Vagina (tissue), 2 donors: ENCODE measurements around the gene ALX3. TPM values are rescaled to one million over a fixed set of nuclear protein-coding genes. Genes with fewer than 3 reads are reported as not detected.

Experiments used
- DNase-seq, 2 donors: peaks; one replicate each; pipeline ENCODE4 v3.0.0-alpha.2; 2017; ENCODE audit errors: extremely low spot score in 2 of 2
- H3K27ac ChIP-seq: fragments of 200-600 bp; sonication (generic); one replicate; pipeline ENCODE4 v1.5.1; 2019
- H3K27me3 ChIP-seq: fragments of 200-600 bp; sonication (generic); one replicate; pipeline ENCODE4 v1.5.1; 2019
- H3K36me3 ChIP-seq, 2 donors: fragments of 200-600 bp; sonication (generic); one replicate each; pipeline ENCODE4 v1.5.1; 2017 to 2019
- H3K4me1 ChIP-seq: fragments of 200-600 bp; sonication (generic); one replicate; pipeline ENCODE4 v1.5.1; 2019
- H3K4me3 ChIP-seq, 2 donors: fragments of 200-600 bp; sonication (generic); 1 replicate in 1 of 2; 2 replicates in 1 of 2; pipeline ENCODE4 v1.5.1; 2016 to 2019
- H3K9me3 ChIP-seq: fragments of 200-600 bp; sonication (generic); one replicate; pipeline ENCODE4 v1.5.1; 2019
- POLR2A ChIP-seq, 2 donors: fragments of 450-650 bp; IDR thresholded peaks; one replicate each; pipeline ENCODE4 v1.6.1; 2017; ENCODE audit warnings: antibody characterized with exemption in 2 of 2, mild to moderate bottlenecking in 2 of 2, moderate library complexity in 2 of 2
- POLR2AphosphoS5 ChIP-seq, 2 donors: sonication (generic); formaldehyde crosslinking; IDR thresholded peaks; one replicate each; pipeline ENCODE4 v1.9.0; 2017; ENCODE audit warnings: antibody characterized with exemption in 2 of 2, mild to moderate bottlenecking in 2 of 2, low read depth in 1 of 2; ENCODE audit not compliant: insufficient read depth in 1 of 2
- intact Hi-C: fragments of 100-400 bp; cut with DNase I; formaldehyde crosslinking; loops from one replicate; pipeline ENCODE4 v1.15.1; 2023
- total RNA-seq: library from RNA; depleted of rRNA; stranded (reverse); fragments of >200 nt; gene quantifications from one replicate; pipeline ENCODE4 v1.2.3, GENCODE V29; 2016
- TF ChIP-seq, protein P1 (sequence below), 3 experiments: fragments of 450-650 bp in 2 of 3; fragments of 200-600 bp in 1 of 3; sonication (generic) in 1 of 3; IDR thresholded peaks; one replicate each; pipeline ENCODE4 v1.5.1; 2017 to 2019; ENCODE audit warnings: antibody characterized with exemption in 3 of 3, mild to moderate bottlenecking in 2 of 3, moderate library complexity in 2 of 3

The ALX3 gene
- total RNA-seq, 1 donor from 2014 or later = not detected

DNA sequence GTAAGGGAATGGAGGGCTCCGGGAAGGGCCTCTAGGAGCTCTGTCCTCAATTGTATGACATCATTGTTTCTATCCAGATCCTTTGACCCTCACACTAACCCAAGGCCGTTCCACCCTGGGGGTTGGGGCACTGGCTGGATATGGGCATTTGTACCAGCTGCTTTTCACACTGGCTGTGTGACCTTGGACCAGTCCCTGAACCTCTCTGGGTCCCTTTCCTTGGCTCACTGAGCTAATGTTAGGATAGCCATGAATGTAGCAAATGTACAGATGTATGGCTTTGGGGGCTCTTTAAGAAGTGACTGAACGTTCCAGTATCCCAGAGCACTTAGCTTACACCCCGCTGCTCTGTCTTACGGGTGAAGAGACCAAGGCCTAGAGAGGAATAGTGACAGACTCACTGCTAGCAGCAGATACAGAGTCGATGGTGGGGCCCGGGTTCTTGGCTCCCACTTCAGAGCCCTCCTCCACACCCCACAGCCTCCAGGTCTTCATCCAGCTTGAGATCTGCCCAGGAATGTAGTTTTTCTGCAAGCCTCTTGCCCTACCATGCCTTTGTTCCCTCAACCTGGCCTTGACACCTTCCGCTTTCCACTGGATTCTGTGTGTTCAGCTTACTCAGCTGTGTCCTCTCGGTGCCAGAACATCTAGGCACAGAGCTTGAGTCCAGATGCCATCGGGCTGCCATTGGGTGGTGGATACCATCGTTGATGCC, 27.2 kb upstream of the ALX3 start:
- Histone ChIP-seq H3K27ac (no peak overlapping the region), H3K27me3 (no peaks in the 10 kb centered on the region), H3K9me3 (no peaks in the 10 kb centered on the region), H3K36me3 (no peaks in the 10 kb centered on the region), H3K4me1 (no peaks in the 10 kb centered on the region), H3K4me3 (no peak overlapping the region)
- TF ChIP-seq POLR2A (IDR thresholded peaks at IDR 0.05) (no peak), POLR2AphosphoS5 (IDR thresholded peaks at IDR 0.05; ENCODE audit: insufficient read depth in 1 of 2, low read depth in 1 of 2) (no peak)
- TF ChIP-seq, protein P1, sequence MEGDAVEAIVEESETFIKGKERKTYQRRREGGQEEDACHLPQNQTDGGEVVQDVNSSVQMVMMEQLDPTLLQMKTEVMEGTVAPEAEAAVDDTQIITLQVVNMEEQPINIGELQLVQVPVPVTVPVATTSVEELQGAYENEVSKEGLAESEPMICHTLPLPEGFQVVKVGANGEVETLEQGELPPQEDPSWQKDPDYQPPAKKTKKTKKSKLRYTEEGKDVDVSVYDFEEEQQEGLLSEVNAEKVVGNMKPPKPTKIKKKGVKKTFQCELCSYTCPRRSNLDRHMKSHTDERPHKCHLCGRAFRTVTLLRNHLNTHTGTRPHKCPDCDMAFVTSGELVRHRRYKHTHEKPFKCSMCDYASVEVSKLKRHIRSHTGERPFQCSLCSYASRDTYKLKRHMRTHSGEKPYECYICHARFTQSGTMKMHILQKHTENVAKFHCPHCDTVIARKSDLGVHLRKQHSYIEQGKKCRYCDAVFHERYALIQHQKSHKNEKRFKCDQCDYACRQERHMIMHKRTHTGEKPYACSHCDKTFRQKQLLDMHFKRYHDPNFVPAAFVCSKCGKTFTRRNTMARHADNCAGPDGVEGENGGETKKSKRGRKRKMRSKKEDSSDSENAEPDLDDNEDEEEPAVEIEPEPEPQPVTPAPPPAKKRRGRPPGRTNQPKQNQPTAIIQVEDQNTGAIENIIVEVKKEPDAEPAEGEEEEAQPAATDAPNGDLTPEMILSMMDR (IDR thresholded peaks at IDR 0.05) = no peak
- DNase-seq = no peak
- intact Hi-C loops = no loop called here

DNA sequence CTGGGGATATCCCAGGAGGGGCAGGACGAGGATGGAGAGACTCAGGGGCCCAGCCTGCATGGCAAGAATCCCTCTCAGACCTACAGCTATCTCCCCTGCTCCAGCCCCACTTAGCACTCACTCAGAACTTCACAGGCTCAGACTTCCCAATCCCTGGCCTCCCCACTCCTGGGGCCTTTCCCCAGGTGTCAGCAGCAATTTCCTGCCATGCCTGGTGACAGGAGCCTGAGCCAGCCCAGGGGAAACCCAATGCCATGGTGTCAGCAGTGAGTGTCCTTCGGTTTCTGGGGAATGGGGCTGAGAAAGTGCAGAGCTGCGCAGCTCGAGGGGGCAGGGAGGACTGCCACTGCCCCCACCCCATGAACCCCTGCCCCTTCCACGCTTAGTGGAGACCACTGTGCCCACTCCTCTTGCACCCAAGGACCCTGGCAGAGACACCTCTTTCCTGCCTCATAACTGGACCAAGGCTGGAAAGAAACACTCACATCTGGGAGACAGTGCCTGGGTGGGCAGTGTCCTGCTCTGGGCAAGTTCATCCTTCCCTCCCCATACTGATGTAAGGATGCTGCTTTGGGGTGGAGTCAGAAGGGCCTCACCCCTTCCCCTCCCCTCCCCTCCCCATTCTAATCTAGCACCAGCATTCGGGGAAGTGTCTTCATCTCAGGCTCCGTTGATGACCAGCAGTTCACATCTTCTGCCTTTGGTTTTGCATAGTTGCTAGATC, 24.6 kb upstream of the ALX3 start:
- TF ChIP-seq, protein P1 (IDR thresholded peaks at IDR 0.05) = no peak
- TF ChIP-seq POLR2AphosphoS5 (IDR thresholded peaks at IDR 0.05; ENCODE audit: insufficient read depth in 1 of 2, low read depth in 1 of 2) (no peak), POLR2A (IDR thresholded peaks at IDR 0.05) (no peak)
- intact Hi-C loops = no loop called here

DNA sequence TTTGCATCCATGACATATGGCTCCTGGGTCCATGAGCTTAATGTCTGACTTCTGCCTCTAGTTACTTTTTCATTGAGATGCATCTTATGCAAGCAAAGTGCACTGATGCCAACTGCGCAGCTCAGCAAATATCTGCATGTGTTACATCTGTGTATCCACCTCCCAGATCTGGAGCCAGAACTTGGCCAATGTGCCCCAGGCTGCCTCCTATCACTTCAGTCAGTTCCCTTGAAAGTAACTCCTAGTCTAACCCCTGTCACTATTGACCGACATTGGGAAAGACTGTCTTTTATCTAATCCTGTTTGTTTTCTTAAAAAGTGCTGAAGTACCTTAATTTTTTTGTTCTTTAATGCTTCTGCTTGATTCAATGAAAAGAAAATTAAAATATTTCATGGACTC, 22.5 kb upstream of the ALX3 start:
- no peak for DNase-seq
- H3K36me3 ChIP-seq = no peaks in the 10 kb centered on the region
- no peaks in the 10 kb centered on the region for H3K27me3 ChIP-seq
- TF ChIP-seq POLR2AphosphoS5 (IDR thresholded peaks at IDR 0.05; ENCODE audit: insufficient read depth in 1 of 2, low read depth in 1 of 2) = no peak
- no peak for TF ChIP-seq POLR2A (IDR thresholded peaks at IDR 0.05)
- TF ChIP-seq, protein P1 (IDR thresholded peaks at IDR 0.05) = no peak
- H3K4me3 ChIP-seq = no peak overlapping the region
- H3K4me1 ChIP-seq = no peaks in the 10 kb centered on the region
- no peak overlapping the region for H3K27ac ChIP-seq
- no peaks in the 10 kb centered on the region for H3K9me3 ChIP-seq
- intact Hi-C loops = no loop called here

More for the DNA sequence above, 24.6 kb upstream of the ALX3 start:
- no peak for DNase-seq
- no peaks in the 10 kb centered on the region for H3K27me3 ChIP-seq
- H3K36me3 ChIP-seq = no peaks in the 10 kb centered on the region
- H3K4me1 ChIP-seq = no peaks in the 10 kb centered on the region
- H3K27ac ChIP-seq = no peak overlapping the region
- H3K9me3 ChIP-seq = no peaks in the 10 kb centered on the region
- H3K4me3 ChIP-seq = no peak overlapping the region

DNA sequence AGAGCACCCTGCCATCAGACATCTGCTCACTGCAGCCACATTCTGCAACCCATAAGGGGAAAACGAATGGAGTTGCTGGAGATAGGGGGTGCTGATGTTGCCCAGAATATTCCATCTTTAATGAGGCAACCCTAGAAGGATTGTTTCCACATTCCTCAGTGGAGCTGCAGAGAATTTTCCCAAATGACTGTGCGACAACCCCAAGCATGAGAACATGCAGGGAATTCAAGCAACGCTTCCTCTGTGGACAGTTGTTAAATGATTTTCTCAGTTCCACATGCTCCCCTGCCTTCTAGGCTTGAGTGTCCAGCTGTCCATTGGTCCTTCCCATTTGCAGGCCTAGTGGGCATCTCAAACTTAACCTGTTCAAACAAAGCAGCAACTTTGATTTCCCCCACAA, 21.3 kb upstream of the ALX3 start:
- no peaks in the 10 kb centered on the region for H3K27me3 ChIP-seq

More for the DNA sequence above, 21.3 kb upstream of the ALX3 start:
- no peaks in the 10 kb centered on the region for H3K36me3 ChIP-seq
- H3K4me1 ChIP-seq = no peaks in the 10 kb centered on the region
- no peaks in the 10 kb centered on the region for H3K9me3 ChIP-seq
- intact Hi-C loops = no loop called here
- H3K27ac ChIP-seq = no peak overlapping the region
- no peak for DNase-seq
- no peak overlapping the region for H3K4me3 ChIP-seq
- TF ChIP-seq POLR2AphosphoS5 (IDR thresholded peaks at IDR 0.05; ENCODE audit: insufficient read depth in 1 of 2, low read depth in 1 of 2) (no peak), POLR2A (IDR thresholded peaks at IDR 0.05) (no peak)
- TF ChIP-seq, protein P1 (IDR thresholded peaks at IDR 0.05) = no peak
